CD14-positive monocyte (primary cell): Measurements from ENCODE around the gene MRLN. TPM values are rescaled to one million over a fixed set of nuclear protein-coding genes. Genes with fewer than 3 reads are reported as not detected.

Experiments used
- DNase-seq, 3 donors: peaks; one replicate each; pipeline ENCODE4 v3.0.0-alpha.2; 2011 to 2022
- H2AFZ ChIP-seq: 2 replicates; pipeline ENCODE4 v1.6.0; 2012; ENCODE audit warnings: mild to moderate bottlenecking, low read depth, low read length, inconsistent platforms; ENCODE audit not compliant: insufficient read depth, poor library complexity, severe bottlenecking
- H3K27ac ChIP-seq, 2 donors: 1 replicate in 1 of 2; 2 replicates in 1 of 2; pipeline ENCODE4 v1.5.1; 2012 to 2013; ENCODE audit warnings: low read length in 2 of 2, control low read depth in 1 of 2, inconsistent platforms in 1 of 2, low read depth in 1 of 2, mild to moderate bottlenecking in 1 of 2
- H3K27me3 ChIP-seq, 2 donors: one replicate each; pipeline versions ENCODE4 v1.6.0 to v1.6.1; 2011 to 2013; ENCODE audit warnings: low read length in 2 of 2; ENCODE audit not compliant: control insufficient read depth in 2 of 2, insufficient read depth in 2 of 2
- H3K36me3 ChIP-seq, 2 donors: replicated peaks in 1 of 2; 1 replicate in 1 of 2; 2 replicates in 1 of 2; pipeline versions ENCODE4 v1.5.1 to v1.6.1; 2012 to 2013; ENCODE audit warnings: low read length in 2 of 2, control low read depth in 1 of 2, inconsistent platforms in 1 of 2, mild to moderate bottlenecking in 1 of 2; ENCODE audit not compliant: insufficient read depth in 2 of 2, control insufficient read depth in 1 of 2
- H3K4me1 ChIP-seq, 2 donors: 1 replicate in 1 of 2; 2 replicates in 1 of 2; pipeline versions ENCODE4 v1.5.1 to v1.6.1; 2012 to 2013; ENCODE audit warnings: low read length in 2 of 2, control low read depth in 1 of 2, inconsistent platforms in 1 of 2, mild to moderate bottlenecking in 1 of 2, moderate library complexity in 1 of 2; ENCODE audit not compliant: insufficient read depth in 2 of 2, control insufficient read depth in 1 of 2
- H3K4me2 ChIP-seq: replicated peaks from 2 replicates; pipeline ENCODE3; 2012; ENCODE audit warnings: low read length, moderate library complexity, mild to moderate bottlenecking; ENCODE audit not compliant: poor library complexity, severe bottlenecking; ENCODE audit errors: extremely low read depth
- H3K4me3 ChIP-seq, 3 experiments: fragments of 200-600 bp in 1 of 3; sonication (generic) in 1 of 3; replicated peaks in 1 of 3; 1 replicate in 2 of 3; 2 replicates in 1 of 3; pipeline ENCODE4 v1.5.1; 2011 to 2013; ENCODE audit warnings: low read length in 3 of 3, mild to moderate bottlenecking in 3 of 3, control low read depth in 2 of 3, low read depth in 2 of 3, inconsistent platforms in 1 of 3, moderate library complexity in 1 of 3
- H3K79me2 ChIP-seq: 2 replicates; pipeline ENCODE4 v1.6.0; 2012; ENCODE audit warnings: mild to moderate bottlenecking, control low read depth, inconsistent platforms, low read length, moderate library complexity; ENCODE audit not compliant: insufficient read depth
- H3K9ac ChIP-seq: 2 replicates; pipeline ENCODE4 v1.6.0; 2017; ENCODE audit warnings: low read length, mild to moderate bottlenecking; ENCODE audit not compliant: insufficient read depth, poor library complexity, severe bottlenecking
- H3K9me3 ChIP-seq, 2 donors: replicated peaks in 1 of 2; 1 replicate in 1 of 2; 2 replicates in 1 of 2; pipeline versions ENCODE4 v1.5.1 to v1.6.1; 2012 to 2013; ENCODE audit warnings: low read length in 2 of 2, control low read depth in 1 of 2; ENCODE audit not compliant: control insufficient read depth in 1 of 2, insufficient read depth in 1 of 2
- H4K20me1 ChIP-seq: 2 replicates; pipeline ENCODE4 v1.6.0; 2012; ENCODE audit warnings: mild to moderate bottlenecking, low read length, control low read depth, moderate library complexity; ENCODE audit not compliant: insufficient read depth
- H3K27ac Mint-ChIP-seq, 7 donors: one replicate each; pipeline ENCODE4 v1.8.0; 2020; ENCODE audit warnings: mild to moderate bottlenecking in 7 of 7, mixed read lengths in 7 of 7, moderate library complexity in 6 of 7, inconsistent platforms in 2 of 7
- H3K27me3 Mint-ChIP-seq, 3 donors: one replicate each; pipeline ENCODE4 v1.8.0; 2021 to 2022; ENCODE audit warnings: low read depth in 3 of 3, mild to moderate bottlenecking in 3 of 3, mixed read lengths in 3 of 3, moderate library complexity in 3 of 3, inconsistent platforms in 1 of 3
- H3K36me3 Mint-ChIP-seq, 2 donors: one replicate each; pipeline ENCODE4 v1.8.0; 2020; ENCODE audit warnings: mixed read lengths in 2 of 2, inconsistent platforms in 1 of 2, mild to moderate bottlenecking in 1 of 2
- H3K4me1 Mint-ChIP-seq: one replicate; pipeline ENCODE4 v1.8.0; 2020; ENCODE audit warnings: mild to moderate bottlenecking, mixed read lengths
- H3K4me3 Mint-ChIP-seq, 2 donors: one replicate each; pipeline ENCODE4 v1.8.0; 2020; ENCODE audit warnings: mild to moderate bottlenecking in 2 of 2, mixed read lengths in 2 of 2, moderate library complexity in 1 of 2
- H3K9me3 Mint-ChIP-seq, 7 donors: one replicate each; pipeline ENCODE4 v1.8.0; 2020 to 2022; ENCODE audit warnings: mixed read lengths in 7 of 7, mild to moderate bottlenecking in 6 of 7, moderate library complexity in 6 of 7, inconsistent platforms in 2 of 7
- CTCF ChIP-seq: fragments of 200-600 bp; IDR thresholded peaks from one replicate; pipeline ENCODE4 v1.8.0; 2022; ENCODE audit warnings: antibody characterized with exemption, mild to moderate bottlenecking
- WGBS: methylation state at CpG from one replicate; pipeline ENCODE4 v1.1.5; 2013; ENCODE audit warnings: missing lambda C conversion rate; ENCODE audit not compliant: insufficient coverage; 5-methylcytosine and 5-hydroxymethylcytosine counted together
- intact Hi-C, 2 donors: fragments of 100-400 bp; cut with micrococcal nuclease; formaldehyde crosslinking; loops; one replicate each; pipeline versions ENCODE4 v1.15.0 to v1.15.1; 2023
- polyA plus RNA-seq, 3 donors: library from polyadenylated mRNA; depleted of rRNA in 1 of 3; unstranded in 2 of 3; stranded (reverse) in 1 of 3; fragments of 300-500 nt in 2 of 3; fragments of >200 nt in 1 of 3; fragmentation: Illumina TruSeq in 2 of 3; gene quantifications; 1 replicate in 2 of 3; 2 replicates in 1 of 3; pipeline ENCODE4 v1.2.3, GENCODE V29; 2012 to 2021

Gene MRLN
- polyA plus RNA-seq, 3 donors = not detected

DNA sequence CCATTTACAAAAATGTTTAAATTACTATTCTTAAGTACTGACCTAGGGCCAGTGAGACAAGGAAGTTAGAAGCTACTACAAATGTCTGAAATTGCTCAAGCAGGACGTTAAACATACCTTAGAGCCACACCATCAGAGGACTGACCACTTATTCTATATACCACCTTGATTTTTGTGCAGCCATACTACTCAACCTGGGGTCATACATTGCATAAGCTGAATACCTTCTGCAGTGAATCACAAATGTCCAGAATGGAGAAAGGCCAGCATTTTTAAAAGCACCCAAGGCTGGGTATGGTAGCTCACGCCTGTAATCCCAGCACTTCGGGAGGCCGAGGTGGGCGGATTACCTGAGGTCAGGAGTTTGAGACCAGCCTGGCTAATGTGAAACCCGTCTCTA lies 21.2 kb upstream of the MRLN start:
- no peaks in the 10 kb centered on the region for H3K79me2 ChIP-seq
- intact Hi-C loops = no loop called here
- no peak overlapping the region for H3K4me3 ChIP-seq
- H3K4me3 Mint-ChIP-seq = no peak overlapping the region
- no peaks in the 10 kb centered on the region for H4K20me1 ChIP-seq
- TF ChIP-seq CTCF = no peak
- H3K36me3 Mint-ChIP-seq = no peaks in the 10 kb centered on the region
- no peaks in the 10 kb centered on the region for H3K4me1 ChIP-seq
- H3K9me3 ChIP-seq = peaks cover 10 to 29% of the 10 kb centered on the region in 2 donors
- no peaks in the 10 kb centered on the region for H3K4me1 Mint-ChIP-seq
- H3K4me2 ChIP-seq = no peak overlapping the region
- H3K27me3 Mint-ChIP-seq = peaks cover 0 to 3% (median 2%) of the 10 kb centered on the region in 3 donors
- no peaks in the 10 kb centered on the region for H3K36me3 ChIP-seq
- no peak overlapping the region for H3K27ac ChIP-seq
- H3K27ac Mint-ChIP-seq = no peak overlapping the region
- H3K9me3 Mint-ChIP-seq = peaks cover 18 to 36% (median 30%) of the 10 kb centered on the region in 7 donors
- DNase-seq = no peak
- WGBS = 98% methylated on average over 5 of the region's 6 CpGs
- H3K27me3 ChIP-seq = no peaks in the 10 kb centered on the region
- H3K9ac ChIP-seq = no peak overlapping the region
- no peak overlapping the region for H2AFZ ChIP-seq

DNA sequence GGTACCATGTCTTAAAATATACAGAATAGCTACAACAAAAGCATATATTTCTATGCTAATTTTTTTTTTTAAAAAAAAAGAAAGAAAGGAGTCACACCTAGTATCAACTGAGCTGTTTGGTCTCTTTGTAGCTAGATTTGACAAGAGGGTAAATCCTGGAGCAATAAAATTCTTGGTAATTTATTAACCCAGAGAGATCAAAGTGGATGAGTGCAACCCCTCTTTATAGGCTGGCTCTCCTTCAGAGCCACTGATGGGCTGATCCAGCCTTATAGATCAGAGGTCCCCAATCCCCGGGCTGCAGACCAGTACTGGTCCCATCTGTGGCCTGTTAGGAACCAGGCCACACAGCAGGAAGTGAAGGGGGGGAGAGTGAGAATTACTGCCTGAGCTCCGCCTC lies 19.8 kb upstream of the MRLN start:
- intact Hi-C loops = no loop called here
- no peak overlapping the region for H3K4me3 ChIP-seq
- H3K4me3 Mint-ChIP-seq = no peak overlapping the region
- no peak for TF ChIP-seq CTCF
- no peaks in the 10 kb centered on the region for H3K79me2 ChIP-seq
- no peak overlapping the region for H3K4me2 ChIP-seq
- H3K36me3 Mint-ChIP-seq = no peaks in the 10 kb centered on the region
- peaks cover 0 to 3% (median 2%) of the 10 kb centered on the region in 3 donors for H3K27me3 Mint-ChIP-seq
- no peaks in the 10 kb centered on the region for H3K36me3 ChIP-seq
- no peaks in the 10 kb centered on the region for H4K20me1 ChIP-seq
- no peaks in the 10 kb centered on the region for H3K4me1 Mint-ChIP-seq
- no peak overlapping the region for H3K9ac ChIP-seq
- H3K27ac Mint-ChIP-seq = no peak overlapping the region
- H2AFZ ChIP-seq = no peak overlapping the region
- no peak for DNase-seq
- peaks cover 16 to 32% (median 27%) of the 10 kb centered on the region in 7 donors for H3K9me3 Mint-ChIP-seq
- no CpG with 5 or more reads among the region's 2 CpGs for WGBS
- H3K9me3 ChIP-seq = peaks cover 10 to 29% of the 10 kb centered on the region in 2 donors
- no peaks in the 10 kb centered on the region for H3K27me3 ChIP-seq
- H3K4me1 ChIP-seq = no peaks in the 10 kb centered on the region
- H3K27ac ChIP-seq = no peak overlapping the region
